Left cardiac atrium (tissue), 4 donors: ENCODE results near the gene TMEM87A. TPM values are rescaled to one million over a fixed set of nuclear protein-coding genes. Genes with fewer than 3 reads are reported as not detected.

Source experiments
- ATAC-seq, 2 donors: fragments of 200-7000 bp; cut with Tn5 transposase; one replicate each; pipeline ENCODE4 v1.9.1; 2020; ENCODE audit warnings: mild to moderate bottlenecking in 2 of 2, moderate library complexity in 2 of 2
- DNase-seq: peaks from one replicate; pipeline ENCODE4 v3.0.0-alpha.2; 2020
- intact Hi-C, 2 donors: fragments of 100-400 bp; cut with DNase I; formaldehyde crosslinking; loops; one replicate each; pipeline versions ENCODE4 v1.14.1 to v1.15.1; 2022 to 2023
- microRNA-seq, 2 donors: library from miRNA; unstranded; fragments of <30 nt; microRNA quantifications; one replicate each; pipeline ENCODE4 v1.2.0, GENCODE V29; 2020
- total RNA-seq, 2 donors: library from RNA; stranded (reverse); fragmentation: NEBNext Ultra II Directional; extraction: Animal tissue kit (Norgen Biotek cat#: 25700); gene quantifications; one replicate each; pipeline ENCODE4 v1.2.1, GENCODE V29; 2021
- donor health status: DM: no; HTN: yes; CAD: no.
- donor health status: DM: no; HTN: yes; CAD: no; lungs with severe emphysema.
- donor health status: DM: yes; HTN: yes; CAD: no.
- donor health status: Dilated cardiomyopathy.

Gene TMEM87A
- total RNA-seq, 2 donors from 2014 or later, result 19.9 to 28.3 TPM

DNA sequence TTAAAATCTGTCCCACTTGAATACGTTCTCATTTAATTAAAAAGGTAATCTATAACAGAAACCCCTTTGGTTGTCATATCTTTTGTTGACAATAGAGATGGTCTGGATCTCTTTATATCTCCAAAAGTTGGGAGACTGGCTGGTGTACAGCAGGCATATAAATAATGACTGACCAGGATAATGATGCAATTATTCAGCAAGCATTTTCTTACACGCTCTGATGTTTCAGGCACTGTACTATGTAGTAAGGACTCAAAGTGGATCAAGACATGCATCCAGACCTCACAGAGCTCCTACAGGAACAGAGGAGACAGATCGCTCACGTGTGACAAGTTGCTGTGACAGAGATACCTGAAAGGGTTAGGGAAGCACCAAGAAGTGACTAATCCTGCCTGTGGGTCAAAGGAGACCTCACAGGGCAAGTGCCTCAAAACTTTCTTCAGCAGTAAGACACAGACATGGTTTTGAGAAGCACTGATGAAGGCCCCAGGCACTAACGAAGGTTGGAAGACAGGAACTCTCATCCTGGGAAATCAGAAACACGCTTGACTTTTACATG is 90.8 kb downstream of the TMEM87A start:
- intact Hi-C loops, result no loop called here
- DNase-seq (no peak), ATAC-seq (no peak)

- ATAC-seq (no peak), DNase-seq (no peak)
- intact Hi-C loops, result no loop called here
Measured at GRCh38 chr15:42178056-42178455, 95.2 kb downstream of the TMEM87A start.

GRCh38 chr15:42175671-42176070 is 97.6 kb downstream of the TMEM87A start:
- intact Hi-C loops, result no loop called here
- peak in 1 of 2 donors; percentile 55 for ATAC-seq
- DNase-seq, result no peak

- ATAC-seq (no peak), DNase-seq (no peak)
- intact Hi-C loops, result no loop called here
Measured at GRCh38 chr15:42172475-42172874, 100.8 kb downstream of the TMEM87A start.

DNA sequence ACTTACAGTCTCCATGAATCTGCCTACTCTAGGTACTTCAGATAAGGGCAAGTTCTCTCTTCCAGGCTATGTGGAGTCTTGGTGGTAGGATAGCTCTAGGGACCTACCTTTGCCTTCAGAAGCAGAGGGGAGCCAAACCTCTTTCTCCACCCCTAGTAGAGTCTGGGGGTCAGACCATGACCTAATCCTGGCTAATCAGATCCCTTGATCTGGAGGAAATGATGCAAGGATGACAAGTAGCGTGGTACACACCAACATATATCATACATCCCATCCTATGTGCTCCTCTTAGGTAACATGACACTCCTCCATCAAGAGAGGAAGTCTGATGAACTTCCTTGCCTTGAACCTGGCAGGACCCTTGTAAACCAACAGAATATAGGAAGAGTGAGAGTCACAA is 101.4 kb downstream of the TMEM87A start:
- intact Hi-C loops, result no loop called here
- ATAC-seq (no peak), DNase-seq (no peak)

DNA sequence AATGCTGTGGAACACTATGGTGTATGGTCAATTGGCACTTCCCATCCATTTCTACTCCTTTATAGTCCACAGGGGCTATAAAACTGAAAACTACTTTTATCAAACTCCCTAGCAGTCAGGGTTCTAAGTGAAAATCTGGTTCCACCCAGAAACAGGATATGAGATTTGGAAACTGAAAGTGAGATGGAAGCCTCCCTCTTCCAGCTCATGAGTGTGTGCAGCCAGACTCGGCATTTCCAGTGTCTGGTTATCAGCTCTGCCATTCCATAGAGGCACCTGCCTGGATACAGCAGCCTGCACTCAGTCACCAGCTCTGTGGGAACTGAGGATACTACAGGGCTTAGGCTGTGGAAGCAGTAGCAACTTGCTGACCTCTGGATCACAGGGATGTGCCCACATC is 102.1 kb downstream of the TMEM87A start:
- intact Hi-C loops, result no loop called here
- no peak for DNase-seq
- ATAC-seq, result peak in 1 of 2 donors; percentile 39

GRCh38 chr15:42166225-42166940 is 106.8 kb downstream of the TMEM87A start:
- intact Hi-C loops, result no loop called here
- ATAC-seq (no peak), DNase-seq (no peak)

- intact Hi-C loops, result no loop called here
- DNase-seq (no peak), ATAC-seq (no peak)
Measured at GRCh38 chr15:42165106-42165505, 108.1 kb downstream of the TMEM87A start.

GRCh38 chr15:42163947-42164550 is 109.2 kb downstream of the TMEM87A start:
- DNase-seq (no peak), ATAC-seq (no peak)
- intact Hi-C loops, result no loop called here

DNA sequence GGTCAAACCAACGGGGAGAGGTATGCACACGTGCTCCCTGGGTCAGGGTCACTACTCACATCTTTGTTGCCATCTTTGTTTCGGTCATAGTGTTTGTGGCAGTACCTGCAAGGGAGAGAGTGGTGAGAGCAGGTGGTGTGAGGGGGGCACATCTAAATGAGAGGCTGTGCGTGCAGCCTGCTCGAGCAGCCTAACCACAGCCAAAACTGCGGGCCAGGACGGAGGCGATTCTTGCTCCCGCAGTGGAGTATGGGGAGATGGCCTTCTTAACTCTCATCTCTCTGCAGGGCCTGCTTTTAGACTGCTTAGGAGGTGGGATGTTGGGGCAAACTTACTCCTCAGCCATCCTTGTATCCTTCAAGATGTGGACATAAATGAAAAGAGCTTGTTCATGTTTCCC is 109.9 kb downstream of the TMEM87A start:
- DNase-seq, result no peak
- no peak for ATAC-seq
- intact Hi-C loops, result no loop called here

Small RNA genes within 50 kb of the gene (microRNA-seq; reads per million reads assigned to microRNA genes)
- gene MIR627, result 22.3 to 23.6 reads per million in 2 donors

Other genes starting within 250 kb of the TMEM87A start
- gene PLA2G4D, start 178.9 kb downstream of the TMEM87A start, total RNA-seq, result not detected
- gene PLA2G4F, start 116.8 kb downstream of the TMEM87A start, total RNA-seq, result 1 to 10 TPM in 1 of 2 donors, not detected in 1; 1.5 TPM
- 10 to 100 TPM; 39.1 to 39.2 TPM for gene VPS39, start 65.1 kb downstream of the TMEM87A start, total RNA-seq
- gene GANC, start 232 bp downstream of the TMEM87A start, total RNA-seq, result 10 to 100 TPM; 15.2 to 18.0 TPM
- gene CAPN3, start 86.1 kb upstream of the TMEM87A start, total RNA-seq, result 10 to 100 TPM in 1 of 2 donors, 1 to 10 TPM in 1; 8.7 to 10.6 TPM
- gene ZNF106, start 217.7 kb upstream of the TMEM87A start, total RNA-seq, result 100 to 1,000 TPM; 379 to 380 TPM
- gene SNAP23, start 222.2 kb upstream of the TMEM87A start, total RNA-seq, result 10 to 100 TPM; 32.0 to 35.0 TPM